H1 (cell line): ENCODE data around the gene KMT5B. TPM values are rescaled to one million over a fixed set of nuclear protein-coding genes. Genes with fewer than 3 reads are reported as not detected.

Experiments
- CTCF ChIA-PET: fragments of 300-600 bp; sonication (Branson Sonifier 250); formaldehyde crosslinking; loops from one replicate; lab custom pipeline; 2021; ENCODE audit not compliant: partially characterized antibody; lab: Charles Lee
- POLR2A ChIA-PET: fragments of 300-600 bp; sonication (Branson Sonifier 250); formaldehyde crosslinking; loops from one replicate; lab custom pipeline; 2021; ENCODE audit warnings: inconsistent platforms; ENCODE audit not compliant: partially characterized antibody; lab: Charles Lee
- DNase-seq, 2 experiments: peaks; one replicate each; pipeline versions ENCODE4 v3.0.0 to v3.0.0-alpha.2; 2010 to 2022; ENCODE audit warnings: low spot score in 2 of 2, low read depth in 1 of 2, mixed read lengths in 1 of 2
- FAIRE-seq: peaks from 2 replicates; lab custom pipeline; 2011; peaks lifted over from hg19 to GRCh38; lab: Jason Lieb, UNC
- H2AFZ ChIP-seq: 2 replicates; pipeline ENCODE4 v1.8.1; 2012; ENCODE audit warnings: low read length, inconsistent platforms
- H2AK5ac ChIP-seq: 2 replicates; pipeline ENCODE4 v1.6.1; 2013; ENCODE audit warnings: low read depth, low read length
- H2BK120ac ChIP-seq: replicated peaks from 2 replicates; pipeline ENCODE3; 2013; ENCODE audit warnings: low read depth, low read length, inconsistent platforms
- H2BK12ac ChIP-seq: 2 replicates; pipeline ENCODE4 v1.6.1; 2013; ENCODE audit warnings: low read depth, low read length
- H2BK15ac ChIP-seq: 2 replicates; pipeline ENCODE4 v1.6.1; 2013; ENCODE audit warnings: low read length
- H2BK20ac ChIP-seq: 2 replicates; pipeline ENCODE4 v1.6.1; 2013; ENCODE audit warnings: low read length
- H2BK5ac ChIP-seq: 2 replicates; pipeline ENCODE4 v1.6.1; 2013; ENCODE audit warnings: low read depth, low read length
- H3K14ac ChIP-seq: 2 replicates; pipeline ENCODE4 v1.6.1; 2013; ENCODE audit warnings: inconsistent platforms; ENCODE audit not compliant: insufficient read length
- H3K18ac ChIP-seq: 2 replicates; pipeline ENCODE4 v1.6.1; 2013; ENCODE audit warnings: low read length; ENCODE audit errors: extremely low read depth
- H3K23ac ChIP-seq: 2 replicates; pipeline ENCODE4 v1.6.1; 2013; ENCODE audit warnings: inconsistent platforms; ENCODE audit not compliant: insufficient read length
- H3K23me2 ChIP-seq: 2 replicates; pipeline ENCODE4 v1.6.1; 2013; ENCODE audit warnings: low read depth, low read length
- H3K27ac ChIP-seq: 2 replicates; pipeline ENCODE4 v1.6.1; 2011; ENCODE audit warnings: low read depth, low read length, inconsistent platforms
- H3K27me3 ChIP-seq, 4 experiments: replicated peaks in 1 of 4; 1 replicate in 1 of 4; 2 replicates in 3 of 4; pipeline versions ENCODE4 v1.6.1 to v1.8.1; 2011 to 2013; ENCODE audit warnings: low read length in 3 of 4, mild to moderate bottlenecking in 3 of 4, inconsistent platforms in 2 of 4, mixed read lengths in 2 of 4, moderate library complexity in 1 of 4; ENCODE audit not compliant: control insufficient read depth in 3 of 4, insufficient read depth in 3 of 4; ENCODE audit errors: extremely low read depth in 1 of 4
- H3K36me3 ChIP-seq, 4 experiments: 2 replicates each; pipeline versions ENCODE4 v1.6.1 to v1.8.1; 2011 to 2013; ENCODE audit warnings: mild to moderate bottlenecking in 4 of 4, low read length in 3 of 4, moderate library complexity in 2 of 4, control low read depth in 1 of 4, inconsistent platforms in 1 of 4; ENCODE audit not compliant: insufficient read depth in 4 of 4, control insufficient read depth in 2 of 4
- H3K4ac ChIP-seq: replicated peaks from 2 replicates; pipeline ENCODE3; 2013; ENCODE audit warnings: low read length, low read depth, mixed read lengths, inconsistent platforms; ENCODE audit not compliant: insufficient read length
- H3K4me1 ChIP-seq, 4 experiments: replicated peaks in 1 of 4; 1 replicate in 1 of 4; 2 replicates in 3 of 4; pipeline versions ENCODE4 v1.6.1 to v1.8.1; 2011 to 2013; ENCODE audit warnings: low read length in 3 of 4, inconsistent platforms in 2 of 4, mixed read lengths in 1 of 4; ENCODE audit not compliant: insufficient read depth in 4 of 4, control insufficient read depth in 3 of 4
- H3K4me2 ChIP-seq, 2 experiments: 2 replicates each; pipeline versions ENCODE4 v1.6.1 to v1.8.1; 2011 to 2013; ENCODE audit warnings: low read depth in 2 of 2, low read length in 2 of 2, control low read depth in 1 of 2, inconsistent platforms in 1 of 2, mild to moderate bottlenecking in 1 of 2; ENCODE audit not compliant: insufficient read depth in 1 of 2
- H3K4me3 ChIP-seq, 4 experiments: fragments of 200-600, 300-600 bp in 1 of 4; sonication (generic), shearing (Covaris generic), sonication (Bioruptor Twin) in 1 of 4; 2 replicates each; pipeline versions ENCODE4 v1.5.1 to v1.8.1; 2011 to 2016; ENCODE audit warnings: low read length in 4 of 4, low read depth in 3 of 4, control low read depth in 2 of 4, inconsistent platforms in 2 of 4, mild to moderate bottlenecking in 2 of 4, mixed read lengths in 1 of 4, moderate library complexity in 1 of 4; ENCODE audit not compliant: insufficient read depth in 2 of 4; ENCODE audit errors: extremely low read depth in 1 of 4
- H3K56ac ChIP-seq: replicated peaks from 2 replicates; pipeline ENCODE3; 2013; ENCODE audit warnings: low read depth, mild to moderate bottlenecking, mixed read lengths, low read length, inconsistent platforms; ENCODE audit not compliant: insufficient read length
- H3K79me1 ChIP-seq: 2 replicates; pipeline ENCODE4 v1.6.1; 2013; ENCODE audit warnings: low read depth, low read length, control low read depth
- H3K79me2 ChIP-seq, 2 experiments: 2 replicates each; pipeline versions ENCODE4 v1.6.1 to v1.8.1; 2012 to 2013; ENCODE audit warnings: low read length in 2 of 2, mild to moderate bottlenecking in 2 of 2, inconsistent platforms in 1 of 2; ENCODE audit not compliant: insufficient read depth in 2 of 2, control insufficient read depth in 1 of 2
- H3K9ac ChIP-seq, 4 experiments: replicated peaks in 1 of 4; 1 replicate in 1 of 4; 2 replicates in 3 of 4; pipeline versions ENCODE4 v1.6.1 to v1.8.1; 2011 to 2013; ENCODE audit warnings: low read depth in 3 of 4, low read length in 3 of 4, control low read depth in 2 of 4, mild to moderate bottlenecking in 2 of 4, moderate library complexity in 2 of 4, inconsistent platforms in 1 of 4; ENCODE audit errors: extremely low read depth in 1 of 4
- H3K9me3 ChIP-seq, 2 experiments: 2 replicates each; pipeline versions ENCODE4 v1.6.1 to v1.8.1; 2012 to 2013; ENCODE audit warnings: mild to moderate bottlenecking in 2 of 2, moderate library complexity in 2 of 2, control low read depth in 1 of 2, inconsistent platforms in 1 of 2, low read depth in 1 of 2, low read length in 1 of 2, mixed read lengths in 1 of 2; ENCODE audit not compliant: insufficient read depth in 2 of 2
- H4K20me1 ChIP-seq, 2 experiments: replicated peaks in 1 of 2; 2 replicates each; pipeline versions ENCODE3 to v1.8.1; 2011 to 2013; ENCODE audit warnings: inconsistent platforms in 2 of 2, low read length in 2 of 2, mild to moderate bottlenecking in 1 of 2; ENCODE audit not compliant: insufficient read depth in 2 of 2, control insufficient read depth in 1 of 2
- H4K5ac ChIP-seq: 2 replicates; pipeline ENCODE4 v1.6.1; 2013; ENCODE audit warnings: low read length, low read depth, mixed read lengths, inconsistent platforms; ENCODE audit not compliant: insufficient read length
- H4K8ac ChIP-seq: 2 replicates; pipeline ENCODE4 v1.8.0; 2013; ENCODE audit warnings: mild to moderate bottlenecking, moderate library complexity, low read length, inconsistent platforms; ENCODE audit not compliant: insufficient read depth; ENCODE audit errors: extremely low read depth
- H4K91ac ChIP-seq: replicated peaks from 2 replicates; pipeline ENCODE3; 2013; ENCODE audit warnings: low read length, mixed read lengths, inconsistent platforms; ENCODE audit not compliant: insufficient read length
- KDM4A ChIP-seq: IDR thresholded peaks from one replicate; pipeline ENCODE4 v1.7.1; 2012; ENCODE audit warnings: low read depth, mild to moderate bottlenecking, moderate library complexity, low read length, inconsistent platforms; ENCODE audit not compliant: severe bottlenecking
- WGBS, 2 experiments: shearing (Covaris generic) in 1 of 2; methylation state at CpG; one replicate each; pipeline versions ENCODE4 v1.1.6 to v1.1.7; 2013 to 2015; ENCODE audit warnings: low lambda C conversion rate in 2 of 2, mixed read lengths in 2 of 2, inconsistent platforms in 1 of 2, low coverage in 1 of 2, missing lambda C conversion rate in 1 of 2; ENCODE audit not compliant: insufficient replicate concordance in 2 of 2, insufficient coverage in 1 of 2, insufficient read length in 1 of 2; ENCODE audit errors: extremely low coverage in 1 of 2, missing lambda C conversion rate in 1 of 2; 5-methylcytosine and 5-hydroxymethylcytosine counted together
- polyA plus RNA-seq, 7 experiments: library from polyadenylated mRNA; depleted of rRNA in 3 of 7; stranded (reverse) in 5 of 7; unstranded in 2 of 7; fragments of >200 nt in 5 of 7; fragments of 200-250 nt in 2 of 7; gene quantifications; 1 replicate in 5 of 7; 2 replicates in 1 of 7; 4 replicates in 1 of 7; pipeline versions ENCODE4 v1.2.1 to v1.2.3, GENCODE V29; 2011 to 2013; ENCODE audit warnings: missing spikeins in 2 of 7, mixed read lengths in 2 of 7
- total RNA-seq: library from RNA; stranded (reverse); fragmentation: NEBNext Ultra II Directional; extraction: Animal tissue kit (Norgen Biotek cat#: 25700); gene quantifications from 2 replicates; pipeline ENCODE4 v1.2.1, GENCODE V29; 2021
- TF ChIP-seq, protein P1 (sequence below): IDR thresholded peaks from 2 replicates; pipeline ENCODE4 v1.6.1; 2012; ENCODE audit warnings: low read length, inconsistent platforms

The KMT5B gene
- total and polyA plus RNA-seq, 2 of the 8 experiments (the other 6 are each of a cell fraction or from before 2014, with no cell fraction given), result 11.0 to 40.8 TPM

DNA sequence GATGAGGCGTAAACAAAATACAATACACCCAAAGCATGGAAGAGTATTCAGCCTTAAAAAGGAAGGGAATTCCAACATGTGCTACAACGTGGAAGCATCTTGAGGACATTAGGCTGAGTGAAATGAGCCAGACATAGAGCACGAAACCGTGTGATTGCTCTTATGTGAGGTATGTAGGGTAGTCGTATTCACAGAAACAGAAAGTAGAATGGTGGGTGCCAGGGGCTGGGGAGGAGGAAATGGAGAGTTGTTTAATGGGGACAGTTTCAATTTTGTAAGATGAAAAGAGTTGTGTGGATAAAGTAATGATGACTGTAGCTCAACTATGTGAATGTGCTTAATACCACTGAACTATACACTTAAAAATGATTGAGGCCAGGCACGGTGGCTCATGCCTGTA, 10.2 kb upstream of the KMT5B start:
- Histone ChIP-seq H2AFZ (no peak overlapping the region), H2BK5ac (no peak overlapping the region), H4K5ac (no peak overlapping the region), H3K18ac (no peak overlapping the region), H3K4me1 (no peaks in the 10 kb centered on the region), H3K9ac (no peak overlapping the region), H2AK5ac (no peak overlapping the region), H3K27ac (no peak overlapping the region), H3K9me3 (peaks cover 0 to 4% of the 10 kb centered on the region in 2 experiments; a peak in 1 of 4 replicates), H3K56ac (no peak overlapping the region), H3K4me3 (no peak overlapping the region), H3K36me3 (no peaks in the 10 kb centered on the region), H2BK20ac (no peak overlapping the region), H4K91ac (no peak overlapping the region), H3K23ac (no peak overlapping the region), H3K4me2 (no peak overlapping the region), H2BK120ac (no peak overlapping the region), H2BK15ac (no peak overlapping the region), H2BK12ac (no peak overlapping the region), H3K14ac (no peak overlapping the region), H3K79me2 (no peaks in the 10 kb centered on the region), H4K20me1 (peaks cover 0 to 2% of the 10 kb centered on the region in 2 experiments), H3K23me2 (no peaks in the 10 kb centered on the region), H3K4ac (no peak overlapping the region), H3K79me1 (no peaks in the 10 kb centered on the region), H4K8ac (no peak overlapping the region), H3K27me3 (peaks cover 0 to 2% (median 0%) of the 10 kb centered on the region in 4 experiments; a peak in 1 of 7 replicates)
- 90% methylated on average over 6 of the region's 6 CpGs; no CpG with 5 or more reads in 1 of the 2 experiments for WGBS, 2 experiments
- DNase-seq, result no peak
- FAIRE-seq, result no peak
- TF ChIP-seq, protein P1, sequence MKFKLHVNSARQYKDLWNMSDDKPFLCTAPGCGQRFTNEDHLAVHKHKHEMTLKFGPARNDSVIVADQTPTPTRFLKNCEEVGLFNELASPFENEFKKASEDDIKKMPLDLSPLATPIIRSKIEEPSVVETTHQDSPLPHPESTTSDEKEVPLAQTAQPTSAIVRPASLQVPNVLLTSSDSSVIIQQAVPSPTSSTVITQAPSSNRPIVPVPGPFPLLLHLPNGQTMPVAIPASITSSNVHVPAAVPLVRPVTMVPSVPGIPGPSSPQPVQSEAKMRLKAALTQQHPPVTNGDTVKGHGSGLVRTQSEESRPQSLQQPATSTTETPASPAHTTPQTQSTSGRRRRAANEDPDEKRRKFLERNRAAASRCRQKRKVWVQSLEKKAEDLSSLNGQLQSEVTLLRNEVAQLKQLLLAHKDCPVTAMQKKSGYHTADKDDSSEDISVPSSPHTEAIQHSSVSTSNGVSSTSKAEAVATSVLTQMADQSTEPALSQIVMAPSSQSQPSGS, result no peak
- TF ChIP-seq KDM4A, result no peak
- POLR2A ChIA-PET, result interaction anchor here (3.7 kb wide), 1 partner anchor 9 kb away, joined by 17 read pairs; the partner anchor contains the start of gene KMT5B
- CTCF ChIA-PET, result interaction anchor here (0.8 kb wide), 1 partner anchor 74 kb away, joined by 4 read pairs; no protein-coding TSS in a partner anchor
